HG03520 (cell line): ENCODE measurements around the gene PARD3.
"Not testable (repeated sequence)": the region's sequence is repeated elsewhere in the genome, so short reads cannot be mapped to it uniquely, and the experiment has no call there.

Source experiments
- ATAC-seq: cut with Tn5 transposase; IDR thresholded peaks from one replicate; pipeline ENCODE4 v1.9.1; 2021; ENCODE audit warnings: mild to moderate bottlenecking, moderate library complexity; ENCODE audit not compliant: unreplicated experiment

The PARD3 gene

GRCh38 chr10:34364253-34365037 is 450.7 kb downstream of the PARD3 start:
- no peak for ATAC-seq

- ATAC-seq = no peak
Measured at GRCh38 chr10:34360984-34361383, 454.1 kb downstream of the PARD3 start.

- no peak for ATAC-seq
Measured at GRCh38 chr10:34359435-34359813, 455.7 kb downstream of the PARD3 start.

- no peak for ATAC-seq
Measured at GRCh38 chr10:34358729-34359434, 456.2 kb downstream of the PARD3 start.

- no peak for ATAC-seq
Measured at GRCh38 chr10:34356463-34356862, 458.6 kb downstream of the PARD3 start.

- not testable (repeated sequence) for ATAC-seq
Measured at GRCh38 chr10:34353530-34353929, 461.6 kb downstream of the PARD3 start.

GRCh38 chr10:34352599-34353204 is 462.4 kb downstream of the PARD3 start:
- not testable (repeated sequence) for ATAC-seq

GRCh38 chr10:34351161-34351560 is 463.9 kb downstream of the PARD3 start:
- no peak for ATAC-seq

- no peak for ATAC-seq
Measured at GRCh38 chr10:34348917-34349485, 466.1 kb downstream of the PARD3 start.

- ATAC-seq = no peak
Measured at GRCh38 chr10:34348021-34348420, 467.1 kb downstream of the PARD3 start.

GRCh38 chr10:34347131-34347530 is 468.0 kb downstream of the PARD3 start:
- ATAC-seq = no peak

- ATAC-seq = no peak
Measured at GRCh38 chr10:34346516-34347100, 468.5 kb downstream of the PARD3 start.

- ATAC-seq = no peak
Measured at GRCh38 chr10:34345383-34345782, 469.7 kb downstream of the PARD3 start.

GRCh38 chr10:34343764-34344163 is 471.3 kb downstream of the PARD3 start:
- no peak for ATAC-seq

GRCh38 chr10:34341473-34341872 is 473.6 kb downstream of the PARD3 start:
- ATAC-seq = no peak

GRCh38 chr10:34340934-34341333 is 474.2 kb downstream of the PARD3 start:
- no peak for ATAC-seq

GRCh38 chr10:34339816-34340553 is 475.1 kb downstream of the PARD3 start:
- ATAC-seq = no peak

- no peak for ATAC-seq
Measured at GRCh38 chr10:34337917-34338316, 477.2 kb downstream of the PARD3 start.

GRCh38 chr10:34335960-34336690 is 479.0 kb downstream of the PARD3 start:
- no peak for ATAC-seq

- no peak for ATAC-seq
Measured at GRCh38 chr10:34334908-34335307, 480.2 kb downstream of the PARD3 start.
